Measurements from ENCODE around the gene GCLM.
A peak's percentile ranks its signal among the peaks of the same experiment; 100 is the strongest.

Gene GCLM

GRCh38 chr1:93839307-93839706, 69.9 kb downstream of the GCLM start:
- H3K27me3 ChIP-seq (ENCODE audit: insufficient read depth, low read length): no peaks in the 10 kb centered on the region
- H3K36me3 ChIP-seq (ENCODE audit: insufficient read depth, low read length): no peaks in the 10 kb centered on the region; the same call in 1 of the 2 replicates
- 0 out of 2 replicates have a peak overlapping the region, but pooled peaks have one; percentile 5 for H3K4me3 ChIP-seq (ENCODE audit: low read depth, low read length)
- H3K27ac ChIP-seq (ENCODE audit: low read depth, low read length): peak overlapping the region; percentile 65
- peaks cover 22% of the 10 kb centered on the region for H3K4me1 ChIP-seq (ENCODE audit: control insufficient read depth, insufficient read depth, low read length, unreplicated experiment)
- no peak overlapping the region for H2AFZ ChIP-seq (ENCODE audit: low read length, unreplicated experiment)
- no peaks in the 10 kb centered on the region for H3K79me2 ChIP-seq (ENCODE audit: control insufficient read depth, insufficient read depth, low read length, unreplicated experiment)

- Histone ChIP-seq H3K4me3 (ENCODE audit: low read depth, low read length) (no peak overlapping the region), H3K79me2 (ENCODE audit: control insufficient read depth, insufficient read depth, low read length, unreplicated experiment) (no peaks in the 10 kb centered on the region), H3K4me1 (ENCODE audit: control insufficient read depth, insufficient read depth, low read length, unreplicated experiment) (peaks cover 22% of the 10 kb centered on the region), H3K27me3 (ENCODE audit: insufficient read depth, low read length) (no peaks in the 10 kb centered on the region), H2AFZ (ENCODE audit: low read length, unreplicated experiment) (no peak overlapping the region), H3K27ac (ENCODE audit: low read depth, low read length) (no peak overlapping the region), H3K36me3 (ENCODE audit: insufficient read depth, low read length) (no peaks in the 10 kb centered on the region; the same call in 1 of the 2 replicates)
These were observed 71.3 kb downstream of the GCLM start for GRCh38 chr1:93837961-93838360.

Data from ACC112 (cell line).